Heart left ventricle (tissue), 16 donors: ENCODE measurements around the gene NEUROD4. TPM values are rescaled to one million over a fixed set of nuclear protein-coding genes. Genes with fewer than 3 reads are reported as not detected.

Source experiments
- ATAC-seq, 4 donors: fragments of 200-7000 bp; cut with Tn5 transposase; one replicate each; pipeline ENCODE4 v1.9.1; 2020 to 2022; ENCODE audit warnings: moderate library complexity in 4 of 4, mild to moderate bottlenecking in 3 of 4, moderate number of reproducible peaks in 1 of 4
- DNase-seq, 5 donors: peaks; one replicate each; pipeline ENCODE4 v3.0.0-alpha.2; 2020
- H3K27ac ChIP-seq, 12 donors: fragments of 200-600 bp; sonication (generic) in 4 of 12; one replicate each; pipeline versions ENCODE4 v1.5.0 to v1.8.0; 2016 to 2022; ENCODE audit warnings: mild to moderate bottlenecking in 2 of 12
- H3K27me3 ChIP-seq, 9 donors: fragments of 200-600 bp; sonication (generic) in 2 of 9; one replicate each; pipeline versions ENCODE4 v1.5.1 to v1.8.0; 2016 to 2022; ENCODE audit warnings: mild to moderate bottlenecking in 3 of 9
- H3K36me3 ChIP-seq, 9 donors: fragments of 200-600 bp; sonication (generic) in 2 of 9; one replicate each; pipeline versions ENCODE4 v1.5.0 to v1.8.0; 2018 to 2022; ENCODE audit warnings: mild to moderate bottlenecking in 2 of 9
- H3K4me1 ChIP-seq, 12 donors: fragments of 200-600 bp; sonication (generic) in 4 of 12; one replicate each; pipeline versions ENCODE4 v1.5.0 to v1.8.0; 2016 to 2022; ENCODE audit warnings: mild to moderate bottlenecking in 3 of 12
- H3K4me3 ChIP-seq, 12 donors: fragments of 200-600 bp; sonication (generic) in 4 of 12; one replicate each; pipeline versions ENCODE4 v1.5.0 to v1.8.0; 2017 to 2022; ENCODE audit warnings: mild to moderate bottlenecking in 9 of 12, moderate library complexity in 4 of 12
- H3K9me3 ChIP-seq, 12 donors: fragments of 200-600 bp; sonication (generic) in 4 of 12; one replicate each; pipeline versions ENCODE4 v1.5.0 to v1.8.0; 2016 to 2022; ENCODE audit warnings: mild to moderate bottlenecking in 1 of 12
- POLR2A ChIP-seq, 2 donors: fragments of 450-650 bp; IDR thresholded peaks; one replicate each; pipeline ENCODE4 v1.6.1; 2017; ENCODE audit warnings: antibody characterized with exemption in 2 of 2, mild to moderate bottlenecking in 2 of 2, moderate library complexity in 2 of 2
- WGBS, 4 donors: extraction: QIAGEN DNeasy Blood & Tissue Kit in 2 of 4; methylation state at CpG; one replicate each; pipeline versions ENCODE4 v1.1.5 to v1.1.7; 2013 to 2018; 5-methylcytosine and 5-hydroxymethylcytosine counted together
- intact Hi-C, 10 donors: fragments of 100-400 bp; cut with DNase I; formaldehyde crosslinking; loops; one replicate each; pipeline versions ENCODE4 v1.11.1 to v1.14.2; 2022
- polyA plus RNA-seq, 2 donors: library from polyadenylated mRNA; stranded (reverse); fragments of 200-250 nt; gene quantifications; one replicate each; pipeline ENCODE4 v1.2.3, GENCODE V29; 2013
- total RNA-seq, 9 donors: library from RNA; depleted of rRNA in 2 of 9; stranded (reverse); fragments of >200 nt in 2 of 9; fragmentation: NEBNext Ultra II Directional in 3 of 9; extraction: Animal tissue kit (Norgen Biotek cat#: 25700) in 3 of 9; gene quantifications; one replicate each; pipeline versions ENCODE4 v1.1.0 to v1.2.4, GENCODE V29; 2016 to 2023
- TF ChIP-seq, protein P1 (sequence below), 12 donors: fragments of 200-600 bp; sonication (generic) in 4 of 12; IDR thresholded peaks; one replicate each; pipeline versions ENCODE4 v1.5.0 to v1.8.0; 2018 to 2022; ENCODE audit warnings: antibody characterized with exemption in 12 of 12, mild to moderate bottlenecking in 5 of 12
- donor health status: ischemic (EF 13 %, LVEDD 7.1; RV severe dilation, severe dysfunction).
- donor health status: healthy with polysubstance abuse.
- donor health status: DM: no; HTN: yes; CAD: no.
- donor health status: DM: no; HTN: no; CAD: no.
- donor health status: ischemic (EF 25% LVEDD 6.9; RV normal size, moderate dysfunction).
- donor health status: ischemic (EF 25% LVEDD 5.7; RV mildly dilated, moderate dysfunction).
- donor health status: healthy.
- donor health status: DM: yes; HTN: yes; CAD: no.
- donor health status: ischemic (EF 35%, LVEDD 5.7; RV mildly dilated, moderate dysfunction).
- donor health status: nonischemic (EF 11% LVEDD 7.7; RV severe dilation, severe dysfunction).
- donor health status: DM: yes; HTN: yes; CAD: no.
- donor health status: PGD.
- donor health status: ischemic (EF 29% LVEDD 5.4; RV normal size, mild dysfunction).
- donor health status: nonischemic (EF 23%, LVEDD 6.1; RV moderate dilation, normal function).

The NEUROD4 gene
- total and polyA plus RNA-seq, 11 donors, result not detected

DNA sequence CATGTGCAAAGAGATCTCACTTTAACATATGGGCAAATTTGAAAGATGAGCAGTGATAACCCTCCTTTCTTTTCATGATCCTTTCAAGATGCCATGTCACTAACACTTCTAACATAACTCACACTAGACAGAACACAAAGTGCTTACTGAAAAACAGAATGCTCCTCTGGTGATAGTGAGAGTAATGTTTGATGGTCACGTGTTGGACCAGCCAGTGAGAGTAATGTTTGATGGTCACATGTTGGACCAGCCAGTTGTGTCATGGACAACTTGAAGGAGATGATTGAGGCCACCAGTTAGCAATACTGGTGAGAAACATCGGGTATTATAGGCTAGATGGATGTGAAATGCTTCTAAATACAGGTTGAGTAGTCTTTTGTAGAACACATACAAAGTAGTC is 5.7 kb downstream of the NEUROD4 start:
- no peak overlapping the region for H3K27ac ChIP-seq
- no peak overlapping the region for H3K4me3 ChIP-seq
- no peaks in the 10 kb centered on the region for H3K36me3 ChIP-seq
- WGBS, 4 donors, result 47 to 69% (median 52%) methylated on average over 2 of the region's 2 CpGs
- H3K27me3 ChIP-seq, result peaks cover 0 to 51% (median 17%) of the 10 kb centered on the region in 9 donors
- DNase-seq (no peak), ATAC-seq (no peak)
- H3K9me3 ChIP-seq, result no peaks in the 10 kb centered on the region
- intact Hi-C loops, result no loop called here
- H3K4me1 ChIP-seq, result no peaks in the 10 kb centered on the region
- TF ChIP-seq, protein P1, sequence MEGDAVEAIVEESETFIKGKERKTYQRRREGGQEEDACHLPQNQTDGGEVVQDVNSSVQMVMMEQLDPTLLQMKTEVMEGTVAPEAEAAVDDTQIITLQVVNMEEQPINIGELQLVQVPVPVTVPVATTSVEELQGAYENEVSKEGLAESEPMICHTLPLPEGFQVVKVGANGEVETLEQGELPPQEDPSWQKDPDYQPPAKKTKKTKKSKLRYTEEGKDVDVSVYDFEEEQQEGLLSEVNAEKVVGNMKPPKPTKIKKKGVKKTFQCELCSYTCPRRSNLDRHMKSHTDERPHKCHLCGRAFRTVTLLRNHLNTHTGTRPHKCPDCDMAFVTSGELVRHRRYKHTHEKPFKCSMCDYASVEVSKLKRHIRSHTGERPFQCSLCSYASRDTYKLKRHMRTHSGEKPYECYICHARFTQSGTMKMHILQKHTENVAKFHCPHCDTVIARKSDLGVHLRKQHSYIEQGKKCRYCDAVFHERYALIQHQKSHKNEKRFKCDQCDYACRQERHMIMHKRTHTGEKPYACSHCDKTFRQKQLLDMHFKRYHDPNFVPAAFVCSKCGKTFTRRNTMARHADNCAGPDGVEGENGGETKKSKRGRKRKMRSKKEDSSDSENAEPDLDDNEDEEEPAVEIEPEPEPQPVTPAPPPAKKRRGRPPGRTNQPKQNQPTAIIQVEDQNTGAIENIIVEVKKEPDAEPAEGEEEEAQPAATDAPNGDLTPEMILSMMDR (IDR thresholded peaks at IDR 0.05), result no peak
- no peak for TF ChIP-seq POLR2A (IDR thresholded peaks at IDR 0.05)

DNA sequence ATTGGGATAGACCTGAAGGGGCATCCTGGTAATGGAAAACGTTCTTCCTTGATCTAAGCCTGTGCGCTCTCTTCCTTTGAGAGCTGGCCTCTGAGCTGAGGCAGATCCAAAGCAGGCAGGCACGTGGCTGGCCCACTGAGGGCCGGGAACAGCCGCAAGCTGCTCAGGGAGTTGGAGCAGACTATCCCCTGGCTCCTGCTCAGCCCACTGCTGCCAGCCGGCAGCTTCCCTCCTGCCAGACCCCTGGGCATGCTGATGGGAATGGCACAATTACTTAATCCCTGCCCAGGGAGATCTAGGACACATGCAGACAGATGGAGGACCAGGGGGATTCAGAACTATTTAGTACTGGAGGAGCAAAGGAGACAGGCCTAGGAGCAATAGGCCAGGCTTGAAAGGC is 14.4 kb downstream of the NEUROD4 start:
- H3K4me1 ChIP-seq, result peaks cover 0 to 19% (median 0%) of the 10 kb centered on the region in 12 donors
- H3K27me3 ChIP-seq, result peaks cover 0 to 27% (median 3%) of the 10 kb centered on the region in 9 donors
- intact Hi-C loops, result no loop called here
- WGBS, 4 donors, result 43 to 49% (median 47%) methylated on average over 4 to 6 of the region's 6 CpGs
- DNase-seq, result no peak
- TF ChIP-seq POLR2A (IDR thresholded peaks at IDR 0.05), result no peak
- TF ChIP-seq, protein P1 (IDR thresholded peaks at IDR 0.05), result no peak
- H3K9me3 ChIP-seq, result no peaks in the 10 kb centered on the region
- no peak overlapping the region for H3K4me3 ChIP-seq
- ATAC-seq, result no peak
- H3K36me3 ChIP-seq, result no peaks in the 10 kb centered on the region
- no peak overlapping the region for H3K27ac ChIP-seq

DNA sequence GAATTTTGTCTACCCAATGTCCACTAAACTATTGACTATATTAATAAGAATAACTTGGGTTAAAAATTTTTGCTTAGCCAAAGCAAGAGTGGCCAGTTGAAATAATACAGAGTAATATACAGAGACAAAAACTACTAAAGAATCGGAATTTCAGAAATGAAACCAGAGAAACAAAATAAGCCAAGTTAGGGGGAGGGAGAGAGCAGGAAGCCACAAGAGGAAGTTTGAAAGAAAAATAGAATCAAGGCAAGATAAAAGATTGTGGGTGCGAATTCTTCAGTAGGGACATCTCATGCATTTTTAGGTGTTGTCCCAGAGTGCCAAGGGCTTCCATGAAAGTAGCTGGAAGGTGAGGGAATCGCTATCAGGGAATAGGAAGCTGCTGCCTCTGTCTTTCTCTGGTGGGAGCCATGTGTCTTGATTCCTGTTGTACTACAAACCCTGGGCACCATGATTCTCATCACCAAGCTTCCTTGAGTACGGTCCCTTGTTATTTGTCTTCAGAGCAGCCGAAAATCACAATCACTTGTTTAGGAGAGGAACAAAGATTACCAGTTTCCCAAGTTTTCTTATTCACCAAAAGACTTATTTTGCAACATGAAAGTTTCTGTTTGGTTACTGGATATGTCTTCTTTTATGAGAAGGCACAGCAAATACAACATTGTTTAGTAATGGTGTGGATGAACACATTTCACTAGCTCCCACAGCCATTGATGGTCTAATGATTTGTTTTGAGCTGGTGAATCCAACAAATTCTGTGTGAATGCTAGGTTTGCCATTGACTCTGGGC is 16.7 kb downstream of the NEUROD4 start:
- peaks cover 0 to 26% (median 0%) of the 10 kb centered on the region in 12 donors for H3K4me1 ChIP-seq
- no peak for TF ChIP-seq POLR2A (IDR thresholded peaks at IDR 0.05)
- TF ChIP-seq, protein P1 (IDR thresholded peaks at IDR 0.05), result no peak
- no peaks in the 10 kb centered on the region for H3K9me3 ChIP-seq
- ATAC-seq (no peak), DNase-seq (no peak)
- WGBS, 4 donors, result 79 to 83% (median 80%) methylated on average over 5 of the region's 5 CpGs
- intact Hi-C loops, result no loop called here
- no peaks in the 10 kb centered on the region for H3K36me3 ChIP-seq
- H3K27me3 ChIP-seq, result peaks cover 0 to 23% (median 0%) of the 10 kb centered on the region in 9 donors
- no peak overlapping the region for H3K27ac ChIP-seq
- H3K4me3 ChIP-seq, result no peak overlapping the region

DNA sequence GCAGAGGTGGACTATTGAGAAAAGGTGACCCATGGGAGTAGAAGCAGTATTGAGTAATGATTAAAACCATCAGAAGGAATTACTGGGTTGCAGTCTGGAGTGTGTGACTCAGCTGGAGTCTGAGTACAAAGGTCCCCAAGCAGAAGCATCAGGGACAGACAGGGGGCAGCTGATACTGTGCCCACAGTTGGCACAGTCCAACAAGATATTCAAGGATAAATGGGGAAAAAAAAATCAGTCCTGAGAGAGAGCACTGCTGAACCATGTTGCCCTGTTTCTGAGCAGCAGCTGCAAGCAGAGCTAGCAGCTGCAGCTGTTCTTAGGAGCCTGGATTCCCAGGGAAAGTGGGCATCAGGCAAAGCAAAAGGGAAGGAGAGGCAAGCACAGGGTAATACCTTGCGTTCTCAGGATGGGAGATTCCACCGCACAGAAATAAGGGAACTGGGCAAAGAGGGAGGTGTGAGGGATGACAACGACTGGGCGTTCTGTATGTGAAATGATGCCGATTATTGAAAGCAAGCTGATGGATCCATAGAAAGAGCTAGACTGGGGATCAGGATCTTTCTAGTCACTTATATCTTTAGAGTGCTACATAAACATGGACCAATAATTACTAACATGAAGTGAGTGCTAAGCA is 17.7 kb downstream of the NEUROD4 start:
- intact Hi-C loops, result no loop called here
- Histone ChIP-seq H3K27me3 (peaks cover 0 to 26% (median 0%) of the 10 kb centered on the region in 9 donors), H3K27ac (no peak overlapping the region), H3K4me1 (peaks cover 0 to 30% (median 0%) of the 10 kb centered on the region in 12 donors), H3K4me3 (no peak overlapping the region), H3K9me3 (no peaks in the 10 kb centered on the region), H3K36me3 (no peaks in the 10 kb centered on the region)
- no peak for DNase-seq
- ATAC-seq, result no peak
- 82 to 94% (median 86%) methylated on average over 5 of the region's 5 CpGs for whole genome bisulfite sequencing, 4 donors
- TF ChIP-seq, protein P1 (IDR thresholded peaks at IDR 0.05), result no peak
- TF ChIP-seq POLR2A (IDR thresholded peaks at IDR 0.05), result no peak
